ENCODE results near the gene PGAM1. TPM values are rescaled to one million over a fixed set of nuclear protein-coding genes. Genes with fewer than 3 reads are reported as not detected.
A peak's percentile ranks its signal among the peaks of the same experiment; 100 is the strongest.
"Not testable (repeated sequence)": the region's sequence is repeated elsewhere in the genome, so short reads cannot be mapped to it uniquely, and the experiment has no call there.

The PGAM1 gene
- total and polyA plus RNA-seq, 4 experiments from 2014 or later: 95.7 to 371 (median 201) TPM

DNA sequence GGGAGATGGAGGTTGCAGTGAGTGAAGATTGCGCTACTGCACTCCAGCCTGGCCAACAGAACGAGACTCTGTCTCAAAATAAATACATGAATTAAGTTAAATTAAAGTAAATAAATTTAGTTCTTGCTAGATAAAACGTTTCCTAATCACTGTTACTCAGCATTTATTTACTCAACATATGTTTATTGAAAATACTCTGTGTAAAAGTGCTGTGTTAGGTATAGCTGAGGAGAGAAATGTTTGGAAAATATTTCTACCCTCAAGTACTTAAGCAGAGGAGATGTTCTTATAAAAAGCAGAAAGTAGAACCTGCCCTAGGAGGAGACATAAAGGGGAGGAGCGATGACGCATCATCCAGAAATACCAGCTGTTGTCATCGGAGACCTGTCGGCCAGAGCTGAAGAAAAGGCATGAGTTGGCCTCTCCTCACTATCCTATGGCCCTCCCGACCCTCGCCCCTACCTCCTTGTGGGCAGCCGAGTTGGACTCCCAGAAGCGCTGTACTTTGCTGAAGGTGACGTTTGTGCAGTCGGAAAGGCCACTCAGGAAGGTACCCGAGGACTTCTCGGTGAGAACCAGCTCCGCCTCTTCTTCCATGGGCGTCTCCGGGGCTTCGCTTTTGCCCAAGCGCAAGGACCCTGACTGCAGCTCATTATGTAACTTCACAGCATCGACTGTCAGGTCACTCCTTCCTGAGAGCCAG lies 26.0 kb upstream of the PGAM1 start:
- Histone ChIP-seq H3K27ac (ENCODE audit: low read depth, low read length) (peak overlapping the region; percentile 88), H3K9me3 (ENCODE audit: control insufficient read depth in 1 of 2, low read length in 2 of 2) (no peaks in the 10 kb centered on the region), H3K27me3 (ENCODE audit: insufficient read depth, low read length) (no peaks in the 10 kb centered on the region), H3K4me3 (ENCODE audit: low read length in 2 of 2) (peak overlapping the region; percentile 71), H3K36me3 (ENCODE audit: insufficient read depth, low read length) (no peaks in the 10 kb centered on the region), H3K4me1 (ENCODE audit: insufficient read depth, low read length) (peaks cover 15% of the 10 kb centered on the region)
- intact Hi-C loops (cut with micrococcal nuclease): loop anchor here (2.0 kb wide), 2 partner anchors 81 to 241 kb away; partner anchors contain the start of genes FRAT1 and PI4K2A
- CTCF ChIA-PET (ENCODE audit: partially characterized antibody): interaction anchor here (0.8 to 2.5 kb wide), 6 partner anchors 9 to 121 kb away, joined by 3 to 17 read pairs (median 6); partner anchors contain the start of gene FRAT1
- Mint-ChIP-seq H3K36me3 (peaks cover 6 to 18% of the 10 kb centered on the region in 2 donors), H3K4me1 (peaks cover 11 to 23% (median 15%) of the 10 kb centered on the region in 4 donors), H3K9me3 (no peaks in the 10 kb centered on the region), H3K4me3 (peak overlapping the region; percentile 95 to 99 (median 96)), H3K27ac (peak overlapping the region; percentile 94 to 99 (median 99)), H3K27me3 (no peaks in the 10 kb centered on the region)
- POLR2A ChIA-PET (ENCODE audit: partially characterized antibody): interaction anchor here (0.6 to 2.2 kb wide), 4 partner anchors 24 to 180 kb away, joined by 3 to 28 read pairs (median 18); partner anchors contain the start of genes FRAT1 and FRAT2
- peak; percentile 42 to 83 (median 51) for DNase-seq

DNA sequence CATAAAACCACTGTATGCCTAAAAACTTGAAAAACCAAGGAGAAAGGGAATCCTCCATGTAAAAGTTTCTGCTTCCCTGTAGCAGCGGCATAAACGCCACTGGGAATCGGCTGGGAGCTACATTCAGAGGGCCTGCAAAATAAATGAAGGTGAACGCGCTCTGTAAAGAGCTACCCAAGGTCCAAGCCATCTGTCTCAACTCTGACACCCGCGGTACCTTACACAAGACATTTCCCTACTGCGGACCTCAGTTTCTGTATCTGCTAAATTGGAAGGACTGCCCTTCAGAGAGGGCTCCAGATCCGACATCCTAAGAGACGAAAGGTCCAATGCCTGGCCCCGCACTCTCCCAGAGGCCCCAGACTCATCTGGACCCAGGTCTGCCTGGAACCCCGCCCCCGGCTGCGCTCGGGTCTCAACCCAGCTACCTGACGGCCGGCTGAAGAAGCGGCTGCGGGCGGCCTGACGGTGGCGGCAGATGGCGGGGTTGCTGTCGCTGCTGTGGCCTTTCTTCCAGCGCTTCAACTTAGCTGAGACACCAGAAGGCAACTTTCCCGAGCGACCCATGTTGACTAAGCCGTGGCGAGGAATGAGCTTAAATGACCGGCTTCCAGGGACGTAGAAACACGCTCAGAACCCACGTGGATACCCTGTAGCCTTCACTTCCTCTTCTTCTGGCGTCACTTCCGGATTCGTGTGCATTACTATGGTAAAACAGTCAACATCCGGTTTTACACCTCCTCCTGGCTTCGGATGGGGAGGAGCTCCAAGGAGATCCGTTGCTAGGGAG lies 25.1 kb upstream of the PGAM1 start, which contains the start of gene RRP12:
TSS of gene RRP12 (minus strand) at position 676 of the 790 bp plus-strand sequence. CDS start at position 567, 109 bp downstream.
- no peaks in the 10 kb centered on the region for H3K27me3 Mint-ChIP-seq
- H3K4me1 Mint-ChIP-seq: peaks cover 11 to 23% (median 15%) of the 10 kb centered on the region in 4 donors
- peaks cover 15% of the 10 kb centered on the region for H3K4me1 ChIP-seq (ENCODE audit: insufficient read depth, low read length)
- H3K9me3 Mint-ChIP-seq: no peaks in the 10 kb centered on the region
- H3K27ac ChIP-seq (ENCODE audit: low read depth, low read length): peak within 1 kb of the TSS; percentile 88
- H3K4me3 ChIP-seq (ENCODE audit: low read length in 2 of 2): peak within 1 kb of the TSS; percentile 71
- no peaks in the 10 kb centered on the region for H3K36me3 ChIP-seq (ENCODE audit: insufficient read depth, low read length)
- H3K4me3 Mint-ChIP-seq: peak within 1 kb of the TSS; percentile 95 to 99 (median 96)
- peak; percentile 89 to 97 (median 95) for DNase-seq
- intact Hi-C loops (cut with micrococcal nuclease): loop anchor here (1.0 to 2.0 kb wide), 7 partner anchors 25 to 240 kb away; partner anchors contain the start of genes ARHGAP19, EXOSC1, FRAT1 and FRAT2
- no peaks in the 10 kb centered on the region for H3K9me3 ChIP-seq (ENCODE audit: control insufficient read depth in 1 of 2, low read length in 2 of 2)
- ChIA-PET CTCF (ENCODE audit: partially characterized antibody) (interaction anchor here (0.7 to 4.9 kb wide), 15 partner anchors 8 to 286 kb away, joined by 3 to 40 read pairs (median 4); partner anchors contain the start of genes AVPI1 and FRAT1), POLR2A (ENCODE audit: partially characterized antibody) (interaction anchor here (0.6 to 2.2 kb wide), 18 partner anchors 8 to 240 kb away, joined by 3 to 28 read pairs (median 4); partner anchors contain the start of genes ARHGAP19, FRAT1, FRAT2 and UBTD1)
- peak within 1 kb of the TSS; percentile 94 to 99 (median 99) for H3K27ac Mint-ChIP-seq
- peaks cover 6 to 16% of the 10 kb centered on the region in 2 donors for H3K36me3 Mint-ChIP-seq
- H3K27me3 ChIP-seq (ENCODE audit: insufficient read depth, low read length): no peaks in the 10 kb centered on the region

DNA sequence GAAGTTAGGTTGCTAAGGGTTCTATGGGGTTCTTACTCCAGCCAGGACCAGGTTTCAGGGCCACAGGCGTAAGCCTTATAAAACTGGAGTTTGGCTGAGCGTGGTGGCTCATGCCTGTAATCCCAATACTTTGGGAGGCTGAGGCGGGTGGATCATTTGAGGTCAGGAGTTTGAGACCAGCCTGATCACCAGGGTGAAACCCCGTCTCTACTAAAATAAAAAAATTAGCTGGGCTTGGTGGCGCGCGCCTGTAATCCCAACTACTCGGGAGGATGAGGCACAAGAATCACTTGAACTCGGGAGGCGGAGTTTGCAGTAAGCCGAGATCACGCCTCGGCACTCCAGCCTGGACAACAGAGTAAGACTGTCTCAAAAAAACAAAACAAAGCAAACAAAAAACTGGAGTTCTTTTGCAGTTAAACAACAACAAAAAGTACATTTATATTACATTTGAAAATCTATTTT lies 24.5 kb upstream of the PGAM1 start:
- Mint-ChIP-seq H3K27ac (peak overlapping the region; percentile 94 to 99 (median 99)), H3K4me1 (peaks cover 11 to 23% (median 15%) of the 10 kb centered on the region in 4 donors), H3K36me3 (peaks cover 0 to 10% of the 10 kb centered on the region in 2 donors), H3K9me3 (no peaks in the 10 kb centered on the region), H3K27me3 (no peaks in the 10 kb centered on the region), H3K4me3 (peak overlapping the region; percentile 95 to 99 (median 96))
- H3K9me3 ChIP-seq (ENCODE audit: control insufficient read depth in 1 of 2, low read length in 2 of 2): no peaks in the 10 kb centered on the region
- H3K36me3 ChIP-seq (ENCODE audit: insufficient read depth, low read length): no peaks in the 10 kb centered on the region
- H3K27ac ChIP-seq (ENCODE audit: low read depth, low read length): peak overlapping the region; percentile 88
- intact Hi-C loops (cut with micrococcal nuclease): loop anchor here (1.0 to 2.0 kb wide), 7 partner anchors 25 to 239 kb away; partner anchors contain the start of genes ARHGAP19, EXOSC1, FRAT1 and FRAT2
- H3K27me3 ChIP-seq (ENCODE audit: insufficient read depth, low read length): no peaks in the 10 kb centered on the region
- H3K4me3 ChIP-seq (ENCODE audit: low read length in 2 of 2): peak overlapping the region; percentile 71
- H3K4me1 ChIP-seq (ENCODE audit: insufficient read depth, low read length): peaks cover 15% of the 10 kb centered on the region
- DNase-seq: no peak
- ChIA-PET CTCF (ENCODE audit: partially characterized antibody) (interaction anchor here (0.9 to 4.9 kb wide), 13 partner anchors 12 to 127 kb away, joined by 3 to 40 read pairs (median 6); partner anchors contain the start of gene FRAT1), POLR2A (ENCODE audit: partially characterized antibody) (interaction anchor here (0.8 to 2.2 kb wide), 17 partner anchors 9 to 240 kb away, joined by 3 to 28 read pairs (median 4); partner anchors contain the start of genes ARHGAP19, FRAT1, FRAT2 and UBTD1)

DNA sequence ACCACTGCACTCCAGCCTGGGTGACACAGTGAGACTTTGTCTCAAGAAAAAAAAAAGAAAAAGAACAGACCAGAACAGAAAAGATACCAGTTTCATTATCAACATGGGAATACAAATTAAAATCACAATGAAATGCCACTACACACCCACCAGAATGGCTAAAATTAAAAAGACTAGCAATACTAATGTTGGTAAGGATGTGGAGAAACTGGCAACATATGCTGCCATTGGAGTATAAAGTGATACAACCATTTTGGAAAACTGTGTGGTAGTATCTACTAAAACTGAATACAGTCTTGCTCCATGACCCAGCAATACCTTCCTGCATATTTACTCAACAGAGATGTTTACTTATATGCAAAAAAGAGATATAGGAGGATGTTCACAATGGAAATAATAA lies 21.9 kb upstream of the PGAM1 start:
- H3K27me3 Mint-ChIP-seq: no peaks in the 10 kb centered on the region
- no peak overlapping the region for H3K27ac ChIP-seq (ENCODE audit: low read depth, low read length)
- no peak overlapping the region for H3K4me3 ChIP-seq (ENCODE audit: low read length in 2 of 2)
- H3K4me1 Mint-ChIP-seq: peaks cover 14 to 31% (median 24%) of the 10 kb centered on the region in 4 donors
- peaks cover 20% of the 10 kb centered on the region for H3K4me1 ChIP-seq (ENCODE audit: insufficient read depth, low read length)
- no peak for DNase-seq
- ChIA-PET CTCF (ENCODE audit: partially characterized antibody) (interaction anchor here (0.9 to 4.9 kb wide), 3 partner anchors 9 to 112 kb away, joined by 3 to 40 read pairs (median 3); partner anchors contain the start of gene ARHGAP19), POLR2A (ENCODE audit: partially characterized antibody) (no interaction called here)
- H3K27ac Mint-ChIP-seq: peak overlapping the region in 1 of 7 donors; percentile 24
- H3K4me3 Mint-ChIP-seq: no peak overlapping the region
- H3K9me3 Mint-ChIP-seq: no peaks in the 10 kb centered on the region
- no peaks in the 10 kb centered on the region for H3K27me3 ChIP-seq (ENCODE audit: insufficient read depth, low read length)
- intact Hi-C loops (cut with micrococcal nuclease): no loop called here
- peaks cover 0 to 9% of the 10 kb centered on the region in 2 donors for H3K36me3 Mint-ChIP-seq
- H3K36me3 ChIP-seq (ENCODE audit: insufficient read depth, low read length): no peaks in the 10 kb centered on the region
- no peaks in the 10 kb centered on the region for H3K9me3 ChIP-seq (ENCODE audit: control insufficient read depth in 1 of 2, low read length in 2 of 2)

DNA sequence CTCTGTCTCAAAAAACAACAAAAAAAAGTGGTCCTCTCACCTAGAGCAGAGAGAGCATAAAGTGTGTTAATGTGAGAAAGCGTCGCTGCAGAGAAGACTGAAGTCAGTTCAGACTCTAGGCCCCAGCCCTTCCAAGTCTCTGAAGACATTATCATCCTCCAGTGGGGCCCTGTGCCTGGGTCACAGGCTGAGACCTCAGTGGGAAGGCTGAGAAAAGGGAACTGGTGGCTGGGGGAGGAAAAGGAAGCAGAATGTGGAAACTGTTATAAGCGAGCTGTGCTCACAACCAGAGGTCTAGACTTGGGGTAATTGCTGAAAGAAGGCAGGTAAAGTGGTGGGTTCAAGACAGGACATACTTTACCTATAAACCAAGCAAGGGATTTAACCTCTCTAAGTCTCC lies 19.9 kb upstream of the PGAM1 start:
- H3K36me3 Mint-ChIP-seq: peaks cover 0 to 2% of the 10 kb centered on the region in 2 donors
- H3K4me3 ChIP-seq (ENCODE audit: low read length in 2 of 2): no peak overlapping the region
- H3K36me3 ChIP-seq (ENCODE audit: insufficient read depth, low read length): no peaks in the 10 kb centered on the region
- no peak for DNase-seq
- H3K4me1 Mint-ChIP-seq: peaks cover 8 to 17% (median 13%) of the 10 kb centered on the region in 4 donors
- H3K27ac Mint-ChIP-seq: no peak overlapping the region
- intact Hi-C loops (cut with micrococcal nuclease): loop anchor here (2.0 to 5.0 kb wide), 2 partner anchors 56 to 127 kb away; no protein-coding TSS in a partner anchor
- ChIA-PET CTCF (ENCODE audit: partially characterized antibody) (interaction anchor here (0.8 to 11.1 kb wide), 7 partner anchors 9 to 148 kb away, joined by 3 to 98 read pairs (median 5); no protein-coding TSS in a partner anchor), POLR2A (ENCODE audit: partially characterized antibody) (interaction anchor here (0.9 kb wide), 1 partner anchor 9 kb away, joined by 3 read pairs; no protein-coding TSS in a partner anchor)
- no peaks in the 10 kb centered on the region for H3K27me3 Mint-ChIP-seq
- H3K27me3 ChIP-seq (ENCODE audit: insufficient read depth, low read length): no peaks in the 10 kb centered on the region
- H3K4me3 Mint-ChIP-seq: no peak overlapping the region
- H3K27ac ChIP-seq (ENCODE audit: low read depth, low read length): no peak overlapping the region
- no peaks in the 10 kb centered on the region for H3K9me3 Mint-ChIP-seq
- H3K4me1 ChIP-seq (ENCODE audit: insufficient read depth, low read length): peaks cover 11% of the 10 kb centered on the region
- H3K9me3 ChIP-seq (ENCODE audit: control insufficient read depth in 1 of 2, low read length in 2 of 2): no peaks in the 10 kb centered on the region

DNA sequence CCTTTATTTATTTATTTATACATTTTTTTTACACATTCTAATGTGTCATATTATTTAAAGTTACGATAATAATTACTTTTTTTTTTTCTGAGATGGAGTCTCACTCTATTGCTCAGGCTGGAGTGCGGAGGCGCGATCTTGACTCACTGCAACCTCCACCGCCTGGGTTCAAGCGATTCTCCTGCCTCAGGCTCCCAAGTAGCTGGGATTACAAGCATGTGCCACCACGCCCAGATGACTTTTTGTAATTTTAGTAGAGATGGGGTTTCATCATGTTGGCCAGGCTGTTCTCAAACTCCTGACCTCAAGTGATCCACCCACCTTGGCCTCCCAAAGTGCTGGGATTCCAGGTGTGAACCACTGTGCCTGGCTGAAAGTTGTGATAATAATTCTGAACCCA lies 19.5 kb upstream of the PGAM1 start:
- H3K4me1 ChIP-seq (ENCODE audit: insufficient read depth, low read length); H3K36me3 ChIP-seq (ENCODE audit: insufficient read depth, low read length); H3K4me3 Mint-ChIP-seq; DNase-seq; H3K36me3 Mint-ChIP-seq; H3K9me3 ChIP-seq (ENCODE audit: control insufficient read depth in 1 of 2, low read length in 2 of 2); H3K27ac ChIP-seq (ENCODE audit: low read depth, low read length); H3K27me3 ChIP-seq (ENCODE audit: insufficient read depth, low read length); H3K4me3 ChIP-seq (ENCODE audit: low read length in 2 of 2); H3K9me3 Mint-ChIP-seq; H3K27me3 Mint-ChIP-seq: not testable (repeated sequence)
- ChIA-PET CTCF (ENCODE audit: partially characterized antibody) (interaction anchor here (0.7 to 11.1 kb wide), 9 partner anchors 9 to 148 kb away, joined by 3 to 98 read pairs (median 5); no protein-coding TSS in a partner anchor), POLR2A (ENCODE audit: partially characterized antibody) (interaction anchor here (0.9 to 1.6 kb wide), 2 partner anchors 8 to 87 kb away, joined by 3 to 4 read pairs; partner anchors contain the start of gene FRAT1)
- intact Hi-C loops (cut with micrococcal nuclease): loop anchor here (2.0 to 5.0 kb wide), 2 partner anchors 56 to 128 kb away; no protein-coding TSS in a partner anchor
- Mint-ChIP-seq H3K4me1 (peaks cover 4 to 13% (median 9%) of the 10 kb centered on the region in 4 donors), H3K27ac (peak overlapping the region in 2 of 7 donors; percentile 29 to 48)

Measured in CD4-positive, alpha-beta memory T cell (primary cell).